ENCODE results near the gene RAD21L1.

Gene RAD21L1

GRCh38 chr20:1185790-1186334 is 40.0 kb upstream of the RAD21L1 start:
- Histone ChIP-seq H3K36me3 (ENCODE audit: control insufficient read depth, insufficient read depth, low read length) (no peaks in the 10 kb centered on the region), H3K27me3 (ENCODE audit: control insufficient read depth, insufficient read depth, low read length) (peaks cover 27% of the 10 kb centered on the region), H3K4me3 (ENCODE audit: low read depth, low read length) (peak overlapping the region; percentile 52), H3K9me3 (ENCODE audit: control insufficient read depth, insufficient read depth, low read depth, low read length) (no peaks in the 10 kb centered on the region), H3K27ac (ENCODE audit: low read depth, low read length) (no peak overlapping the region), H3K9ac (ENCODE audit: low read length) (peak overlapping the region; percentile 1), H3K4me1 (ENCODE audit: control insufficient read depth, insufficient read depth, low read length) (peaks cover 27% of the 10 kb centered on the region; the same call in 1 of the 2 replicates)

- no peak overlapping the region; the same call in 1 of the 2 replicates for H3K4me3 ChIP-seq (ENCODE audit: low read depth, low read length)
- no peaks in the 10 kb centered on the region for H3K9me3 ChIP-seq (ENCODE audit: control insufficient read depth, insufficient read depth, low read depth, low read length)
- H3K36me3 ChIP-seq (ENCODE audit: control insufficient read depth, insufficient read depth, low read length), result no peaks in the 10 kb centered on the region
- H3K27ac ChIP-seq (ENCODE audit: low read depth, low read length), result no peak overlapping the region
- H3K27me3 ChIP-seq (ENCODE audit: control insufficient read depth, insufficient read depth, low read length), result peaks cover 27% of the 10 kb centered on the region
- H3K4me1 ChIP-seq (ENCODE audit: control insufficient read depth, insufficient read depth, low read length), result peaks cover 27% of the 10 kb centered on the region; the same call in 1 of the 2 replicates
- peak overlapping the region; percentile 1 for H3K9ac ChIP-seq (ENCODE audit: low read length)
Observed at GRCh38 chr20:1186367-1186991, 39.4 kb upstream of the RAD21L1 start.

- H3K9me3 ChIP-seq (ENCODE audit: control insufficient read depth, insufficient read depth, low read depth, low read length), result no peaks in the 10 kb centered on the region
- H3K27ac ChIP-seq (ENCODE audit: low read depth, low read length), result no peak overlapping the region; the same call in 1 of the 2 replicates
- H3K36me3 ChIP-seq (ENCODE audit: control insufficient read depth, insufficient read depth, low read length), result no peaks in the 10 kb centered on the region
- peaks cover 27% of the 10 kb centered on the region for H3K27me3 ChIP-seq (ENCODE audit: control insufficient read depth, insufficient read depth, low read length)
- H3K4me3 ChIP-seq (ENCODE audit: low read depth, low read length), result no peak overlapping the region
- no peak overlapping the region for H3K9ac ChIP-seq (ENCODE audit: low read length)
- peaks cover 23% of the 10 kb centered on the region; the same call in 1 of the 2 replicates for H3K4me1 ChIP-seq (ENCODE audit: control insufficient read depth, insufficient read depth, low read length)
Observed at GRCh38 chr20:1187605-1188171, 38.2 kb upstream of the RAD21L1 start.

- Histone ChIP-seq H3K9me3 (ENCODE audit: control insufficient read depth, insufficient read depth, low read depth, low read length) (no peaks in the 10 kb centered on the region), H3K36me3 (ENCODE audit: control insufficient read depth, insufficient read depth, low read length) (no peaks in the 10 kb centered on the region), H3K4me1 (ENCODE audit: control insufficient read depth, insufficient read depth, low read length) (peaks cover 23% of the 10 kb centered on the region; the same call in 1 of the 2 replicates), H3K27ac (ENCODE audit: low read depth, low read length) (no peak overlapping the region), H3K27me3 (ENCODE audit: control insufficient read depth, insufficient read depth, low read length) (peaks cover 21% of the 10 kb centered on the region), H3K4me3 (ENCODE audit: low read depth, low read length) (no peak overlapping the region), H3K9ac (ENCODE audit: low read length) (no peak overlapping the region)
Observed at GRCh38 chr20:1188347-1188746, 37.5 kb upstream of the RAD21L1 start.

DNA sequence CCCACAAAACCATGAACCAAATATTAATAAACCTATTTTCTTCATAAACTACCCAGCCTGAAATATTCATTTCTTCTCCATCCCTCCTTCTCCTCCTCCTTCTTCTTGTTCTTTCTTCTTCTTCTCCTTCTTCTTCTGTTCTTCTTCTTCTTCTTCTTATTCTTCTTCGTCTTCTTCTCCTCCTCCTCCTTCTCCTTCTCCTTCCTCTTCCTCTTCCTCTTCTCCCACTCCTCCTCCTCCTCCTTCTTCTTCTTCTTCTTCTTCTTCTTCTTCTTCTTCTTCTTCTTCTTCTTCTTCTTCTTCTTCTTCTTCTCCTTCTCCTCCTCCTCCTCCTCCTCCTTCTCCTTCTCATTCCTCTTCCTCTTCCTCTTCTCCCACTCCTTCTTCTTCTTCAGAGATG is 36.0 kb upstream of the RAD21L1 start:
- H3K36me3 ChIP-seq (ENCODE audit: control insufficient read depth, insufficient read depth, low read length), result no peaks in the 10 kb centered on the region
- H3K4me1 ChIP-seq (ENCODE audit: control insufficient read depth, insufficient read depth, low read length), result peaks cover 18% of the 10 kb centered on the region; the same call in 1 of the 2 replicates
- H3K9me3 ChIP-seq (ENCODE audit: control insufficient read depth, insufficient read depth, low read depth, low read length), result no peaks in the 10 kb centered on the region
- H3K4me3 ChIP-seq (ENCODE audit: low read depth, low read length), result no peak overlapping the region
- H3K27ac ChIP-seq (ENCODE audit: low read depth, low read length), result no peak overlapping the region
- peaks cover 6% of the 10 kb centered on the region for H3K27me3 ChIP-seq (ENCODE audit: control insufficient read depth, insufficient read depth, low read length)
- no peak overlapping the region for H3K9ac ChIP-seq (ENCODE audit: low read length)

- Histone ChIP-seq H3K27me3 (ENCODE audit: control insufficient read depth, insufficient read depth, low read length) (peaks cover 4% of the 10 kb centered on the region), H3K9me3 (ENCODE audit: control insufficient read depth, insufficient read depth, low read depth, low read length) (no peaks in the 10 kb centered on the region), H3K27ac (ENCODE audit: low read depth, low read length) (no peak overlapping the region), H3K9ac (ENCODE audit: low read length) (no peak overlapping the region), H3K36me3 (ENCODE audit: control insufficient read depth, insufficient read depth, low read length) (no peaks in the 10 kb centered on the region), H3K4me1 (ENCODE audit: control insufficient read depth, insufficient read depth, low read length) (peaks cover 18% of the 10 kb centered on the region; the same call in 1 of the 2 replicates), H3K4me3 (ENCODE audit: low read depth, low read length) (no peak overlapping the region)
Observed at GRCh38 chr20:1190847-1191246, 35.0 kb upstream of the RAD21L1 start.

GRCh38 chr20:1191299-1191698 is 34.5 kb upstream of the RAD21L1 start:
- Histone ChIP-seq H3K9me3 (ENCODE audit: control insufficient read depth, insufficient read depth, low read depth, low read length) (no peaks in the 10 kb centered on the region), H3K36me3 (ENCODE audit: control insufficient read depth, insufficient read depth, low read length) (no peaks in the 10 kb centered on the region), H3K9ac (ENCODE audit: low read length) (no peak overlapping the region), H3K4me1 (ENCODE audit: control insufficient read depth, insufficient read depth, low read length) (peaks cover 13% of the 10 kb centered on the region; the same call in 1 of the 2 replicates), H3K27me3 (ENCODE audit: control insufficient read depth, insufficient read depth, low read length) (peaks cover 4% of the 10 kb centered on the region), H3K27ac (ENCODE audit: low read depth, low read length) (no peak overlapping the region), H3K4me3 (ENCODE audit: low read depth, low read length) (no peak overlapping the region)

GRCh38 chr20:1195226-1195625 is 30.6 kb upstream of the RAD21L1 start:
- Histone ChIP-seq H3K36me3 (ENCODE audit: control insufficient read depth, insufficient read depth, low read length) (no peaks in the 10 kb centered on the region), H3K4me3 (ENCODE audit: low read depth, low read length) (no peak overlapping the region), H3K4me1 (ENCODE audit: control insufficient read depth, insufficient read depth, low read length) (no peaks in the 10 kb centered on the region), H3K27ac (ENCODE audit: low read depth, low read length) (no peak overlapping the region), H3K9me3 (ENCODE audit: control insufficient read depth, insufficient read depth, low read depth, low read length) (no peaks in the 10 kb centered on the region), H3K9ac (ENCODE audit: low read length) (no peak overlapping the region), H3K27me3 (ENCODE audit: control insufficient read depth, insufficient read depth, low read length) (no peaks in the 10 kb centered on the region; the same call in 1 of the 2 replicates)

DNA sequence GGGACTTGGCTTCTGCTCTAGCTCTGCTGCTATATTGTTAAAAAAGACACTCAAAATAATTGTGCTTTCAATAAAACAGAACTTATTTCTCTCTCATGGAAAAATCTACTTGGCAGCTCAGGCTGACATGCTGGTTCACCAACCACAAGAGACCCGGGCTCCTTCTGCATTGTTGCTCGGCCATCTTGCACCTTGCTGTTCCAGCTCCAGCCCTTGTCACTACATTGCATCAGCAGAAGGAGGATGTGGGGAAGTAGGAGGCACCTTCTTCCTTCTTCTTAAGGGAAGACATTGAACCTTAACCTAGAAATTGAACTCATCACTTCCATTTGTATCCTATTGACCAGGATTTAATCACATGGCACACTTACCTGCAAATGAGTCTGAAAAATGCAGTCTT is 29.2 kb upstream of the RAD21L1 start:
- Histone ChIP-seq H3K4me1 (ENCODE audit: control insufficient read depth, insufficient read depth, low read length) (no peaks in the 10 kb centered on the region), H3K27me3 (ENCODE audit: control insufficient read depth, insufficient read depth, low read length) (no peaks in the 10 kb centered on the region; the same call in 1 of the 2 replicates), H3K27ac (ENCODE audit: low read depth, low read length) (no peak overlapping the region), H3K4me3 (ENCODE audit: low read depth, low read length) (no peak overlapping the region), H3K36me3 (ENCODE audit: control insufficient read depth, insufficient read depth, low read length) (no peaks in the 10 kb centered on the region), H3K9me3 (ENCODE audit: control insufficient read depth, insufficient read depth, low read depth, low read length) (no peaks in the 10 kb centered on the region), H3K9ac (ENCODE audit: low read length) (no peak overlapping the region)

GRCh38 chr20:1197801-1198200 is 28.0 kb upstream of the RAD21L1 start:
- Histone ChIP-seq H3K27me3 (ENCODE audit: control insufficient read depth, insufficient read depth, low read length) (no peaks in the 10 kb centered on the region; the same call in 1 of the 2 replicates), H3K4me1 (ENCODE audit: control insufficient read depth, insufficient read depth, low read length) (no peaks in the 10 kb centered on the region), H3K27ac (ENCODE audit: low read depth, low read length) (no peak overlapping the region), H3K4me3 (ENCODE audit: low read depth, low read length) (no peak overlapping the region), H3K9me3 (ENCODE audit: control insufficient read depth, insufficient read depth, low read depth, low read length) (no peaks in the 10 kb centered on the region), H3K36me3 (ENCODE audit: control insufficient read depth, insufficient read depth, low read length) (no peaks in the 10 kb centered on the region), H3K9ac (ENCODE audit: low read length) (no peak overlapping the region)

DNA sequence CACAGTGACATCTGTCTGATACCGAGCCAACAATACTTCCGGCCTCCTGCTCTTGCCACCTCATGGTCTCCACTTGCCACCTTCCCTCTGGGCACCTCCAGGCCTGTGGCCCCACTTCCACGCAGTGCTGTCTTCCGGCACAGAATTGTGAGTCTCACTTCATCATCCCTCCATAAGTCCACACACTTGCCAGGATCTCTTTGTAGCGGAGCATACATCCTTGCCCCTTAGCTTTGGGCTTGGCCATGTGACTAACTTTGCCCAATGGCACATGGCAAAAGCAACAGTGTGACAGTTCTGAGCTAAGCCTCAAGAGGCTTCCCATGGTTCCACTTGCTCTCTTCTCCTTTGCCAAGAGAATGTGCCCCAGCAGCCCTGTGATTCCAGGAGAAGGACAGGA is 27.1 kb upstream of the RAD21L1 start:
- Histone ChIP-seq H3K9ac (ENCODE audit: low read length) (no peak overlapping the region), H3K9me3 (ENCODE audit: control insufficient read depth, insufficient read depth, low read depth, low read length) (no peaks in the 10 kb centered on the region), H3K27ac (ENCODE audit: low read depth, low read length) (no peak overlapping the region), H3K4me1 (ENCODE audit: control insufficient read depth, insufficient read depth, low read length) (no peaks in the 10 kb centered on the region), H3K27me3 (ENCODE audit: control insufficient read depth, insufficient read depth, low read length) (no peaks in the 10 kb centered on the region; the same call in 1 of the 2 replicates), H3K4me3 (ENCODE audit: low read depth, low read length) (no peak overlapping the region), H3K36me3 (ENCODE audit: control insufficient read depth, insufficient read depth, low read length) (no peaks in the 10 kb centered on the region)
